ENCODE data around the gene BIRC3. TPM values are rescaled to one million over a fixed set of nuclear protein-coding genes. Genes with fewer than 3 reads are reported as not detected.

BIRC3 gene
- total and polyA plus RNA-seq, 8 donors, result 0.58 to 137 (median 44.8) TPM

- no peaks in the 10 kb centered on the region for H3K9me3 ChIP-seq
- DNase-seq, result no peak
- no peaks in the 10 kb centered on the region for H3K36me3 ChIP-seq
- peaks cover 0 to 18% (median 0%) of the 10 kb centered on the region in 3 donors for H3K27me3 ChIP-seq
- H3K27ac ChIP-seq, result peak overlapping the region in 4 of 5 donors; percentile 33 to 70 (median 43)
- 6 to 17% (median 11%) methylated on average over 6 of the region's 6 CpGs for WGBS, 5 donors
- intact Hi-C loops (cut with DNase I; ENCODE audit: low total_unique reads), result no loop called here
- peak overlapping the region; percentile 34 to 49 (median 42) for H3K4me3 ChIP-seq
- H3K4me1 ChIP-seq, result peaks cover 9 to 18% (median 15%) of the 10 kb centered on the region in 4 donors
- TF ChIP-seq POLR2A (IDR thresholded peaks at IDR 0.05), result no peak
- no peak for TF ChIP-seq POLR2AphosphoS5 (IDR thresholded peaks at IDR 0.05)
- TF ChIP-seq, protein P1, sequence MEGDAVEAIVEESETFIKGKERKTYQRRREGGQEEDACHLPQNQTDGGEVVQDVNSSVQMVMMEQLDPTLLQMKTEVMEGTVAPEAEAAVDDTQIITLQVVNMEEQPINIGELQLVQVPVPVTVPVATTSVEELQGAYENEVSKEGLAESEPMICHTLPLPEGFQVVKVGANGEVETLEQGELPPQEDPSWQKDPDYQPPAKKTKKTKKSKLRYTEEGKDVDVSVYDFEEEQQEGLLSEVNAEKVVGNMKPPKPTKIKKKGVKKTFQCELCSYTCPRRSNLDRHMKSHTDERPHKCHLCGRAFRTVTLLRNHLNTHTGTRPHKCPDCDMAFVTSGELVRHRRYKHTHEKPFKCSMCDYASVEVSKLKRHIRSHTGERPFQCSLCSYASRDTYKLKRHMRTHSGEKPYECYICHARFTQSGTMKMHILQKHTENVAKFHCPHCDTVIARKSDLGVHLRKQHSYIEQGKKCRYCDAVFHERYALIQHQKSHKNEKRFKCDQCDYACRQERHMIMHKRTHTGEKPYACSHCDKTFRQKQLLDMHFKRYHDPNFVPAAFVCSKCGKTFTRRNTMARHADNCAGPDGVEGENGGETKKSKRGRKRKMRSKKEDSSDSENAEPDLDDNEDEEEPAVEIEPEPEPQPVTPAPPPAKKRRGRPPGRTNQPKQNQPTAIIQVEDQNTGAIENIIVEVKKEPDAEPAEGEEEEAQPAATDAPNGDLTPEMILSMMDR (IDR thresholded peaks at IDR 0.05), result peak in 1 of 7 experiments; percentile 16
- TF ChIP-seq EP300 (IDR thresholded peaks at IDR 0.05), result no peak
Observed at GRCh38 chr11:102268985-102269470, 48.3 kb upstream of the BIRC3 start.

DNA sequence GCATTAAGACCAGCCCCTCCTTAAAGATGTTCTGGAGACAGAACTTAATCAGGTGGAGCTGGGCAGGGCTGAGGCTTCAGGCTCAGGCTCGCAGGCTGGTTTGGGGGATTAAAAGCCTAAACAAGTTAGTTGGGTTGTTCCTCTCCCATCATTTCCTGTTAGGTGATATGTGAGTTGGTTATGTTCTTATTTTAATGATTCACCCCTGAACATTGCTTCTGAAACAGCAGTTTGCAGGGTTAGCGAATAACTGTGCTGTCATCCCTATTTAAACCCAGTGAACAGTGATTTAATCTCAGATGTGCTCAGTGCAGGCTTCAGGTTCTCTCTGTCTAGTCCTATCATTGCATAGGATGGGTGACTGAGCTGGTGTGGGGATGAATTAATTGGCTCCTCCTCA is 47.4 kb upstream of the BIRC3 start:
- Histone ChIP-seq H3K27ac (no peak overlapping the region), H3K9me3 (no peaks in the 10 kb centered on the region), H3K4me1 (peaks cover 9 to 18% (median 15%) of the 10 kb centered on the region in 4 donors), H3K36me3 (no peaks in the 10 kb centered on the region), H3K27me3 (peaks cover 0 to 18% (median 0%) of the 10 kb centered on the region in 3 donors), H3K4me3 (no peak overlapping the region)
- TF ChIP-seq POLR2A (IDR thresholded peaks at IDR 0.05), result no peak
- intact Hi-C loops (cut with DNase I; ENCODE audit: low total_unique reads), result no loop called here
- no peak for DNase-seq
- WGBS, 5 donors, result 69 to 79% (median 79%) methylated on average over 2 of the region's 2 CpGs

DNA sequence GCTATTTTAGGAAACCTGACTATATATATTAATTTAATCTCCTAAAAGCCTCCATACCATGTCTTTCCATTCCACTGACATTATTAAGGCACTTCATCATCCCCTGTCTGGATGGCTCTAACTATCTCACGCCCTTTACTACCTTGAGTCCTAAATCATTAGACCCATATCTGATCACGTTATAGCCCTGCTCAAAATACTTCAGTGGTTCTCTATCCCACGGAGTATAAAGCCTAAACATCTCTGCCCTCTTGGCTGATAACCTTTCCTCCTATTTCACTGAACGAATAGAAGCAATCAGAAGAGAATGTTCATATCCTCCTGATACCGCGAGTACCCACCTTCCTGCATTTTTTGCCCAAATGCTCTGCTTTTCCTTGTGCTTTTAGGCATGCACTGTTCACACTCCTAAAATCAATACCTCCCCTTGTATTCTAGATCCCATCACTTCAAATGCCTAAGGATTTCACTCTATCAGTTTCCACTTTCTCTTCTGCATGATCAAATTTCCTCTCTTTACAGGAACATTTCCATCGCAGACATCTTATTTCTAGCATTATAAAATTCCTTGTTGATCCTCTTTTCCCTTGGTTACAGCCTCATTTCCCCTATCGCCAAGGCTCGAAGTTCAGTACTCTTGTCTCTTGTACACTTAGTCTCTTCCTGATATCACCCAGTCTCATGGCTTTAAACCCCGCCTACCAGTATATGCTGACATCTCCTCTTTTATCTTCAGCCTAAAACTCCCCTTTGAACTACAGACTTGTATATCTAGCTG is 45.0 kb upstream of the BIRC3 start:
- Histone ChIP-seq H3K36me3 (no peaks in the 10 kb centered on the region), H3K27me3 (peaks cover 0 to 18% (median 0%) of the 10 kb centered on the region in 3 donors), H3K4me3 (no peak overlapping the region), H3K4me1 (peaks cover 9 to 27% (median 21%) of the 10 kb centered on the region in 4 donors), H3K27ac (no peak overlapping the region), H3K9me3 (no peaks in the 10 kb centered on the region)
- WGBS, 5 donors, result 57 to 70% (median 61%) methylated on average over 10 of the region's 10 CpGs
- TF ChIP-seq EP300 (IDR thresholded peaks at IDR 0.05) (no peak), POLR2A (IDR thresholded peaks at IDR 0.05) (no peak), POLR2AphosphoS5 (IDR thresholded peaks at IDR 0.05) (no peak)
- TF ChIP-seq, protein P1 (IDR thresholded peaks at IDR 0.05), result no peak
- intact Hi-C loops (cut with DNase I; ENCODE audit: low total_unique reads), result no loop called here
- no peak for DNase-seq

DNA sequence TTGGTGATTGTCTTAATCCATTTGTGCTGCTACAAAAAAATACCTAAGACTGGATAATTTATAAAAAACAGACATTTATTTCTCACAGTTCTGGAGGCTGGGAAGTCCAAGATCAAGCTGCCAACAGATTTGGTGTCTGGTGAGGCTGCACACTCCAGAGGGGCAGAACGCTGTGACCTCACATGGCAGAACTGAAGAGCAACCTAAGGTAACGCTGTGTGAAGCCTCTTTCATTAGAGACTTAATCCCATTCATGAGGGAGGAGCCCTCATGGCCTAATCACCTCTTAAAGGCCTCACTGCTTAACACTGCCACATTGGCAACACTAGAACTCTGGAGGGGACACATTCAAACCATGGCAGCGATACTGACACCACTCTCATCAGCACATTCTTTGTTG is 42.7 kb upstream of the BIRC3 start:
- DNase-seq, result no peak
- 95 to 96% (median 96%) methylated on average over 3 of the region's 3 CpGs for WGBS, 5 donors
- Histone ChIP-seq H3K27ac (no peak overlapping the region), H3K27me3 (peaks cover 0 to 6% (median 0%) of the 10 kb centered on the region in 3 donors), H3K4me1 (peaks cover 0 to 20% (median 14%) of the 10 kb centered on the region in 4 donors), H3K36me3 (no peaks in the 10 kb centered on the region), H3K9me3 (no peaks in the 10 kb centered on the region), H3K4me3 (no peak overlapping the region)
- TF ChIP-seq POLR2A (IDR thresholded peaks at IDR 0.05) (no peak), POLR2AphosphoS5 (IDR thresholded peaks at IDR 0.05) (no peak), EP300 (IDR thresholded peaks at IDR 0.05) (no peak)
- TF ChIP-seq, protein P1 (IDR thresholded peaks at IDR 0.05), result no peak
- intact Hi-C loops (cut with DNase I; ENCODE audit: low total_unique reads), result no loop called here

Data from stomach (tissue), 9 donors.